ENCODE results near the gene MOB1A. TPM values are rescaled to one million over a fixed set of nuclear protein-coding genes. Genes with fewer than 3 reads are reported as not detected.

Gene MOB1A
- total RNA-seq, 4 donors from 2014 or later = 63.0 to 161 (median 95.3) TPM

- Histone ChIP-seq H3K27me3 (no peaks in the 10 kb centered on the region), H3K9me3 (no peaks in the 10 kb centered on the region), H3K36me3 (no peaks in the 10 kb centered on the region), H3K4me1 (peaks cover 0 to 14% of the 10 kb centered on the region in 2 donors), H3K27ac (no peak overlapping the region), H3K4me3 (no peak overlapping the region)
- intact Hi-C loops (cut with DNase I; ENCODE audit: low total_unique reads) = no loop called here
- DNase-seq = no peak
- no peak for TF ChIP-seq POLR2A (IDR thresholded peaks at IDR 0.05)
- TF ChIP-seq, protein P1, sequence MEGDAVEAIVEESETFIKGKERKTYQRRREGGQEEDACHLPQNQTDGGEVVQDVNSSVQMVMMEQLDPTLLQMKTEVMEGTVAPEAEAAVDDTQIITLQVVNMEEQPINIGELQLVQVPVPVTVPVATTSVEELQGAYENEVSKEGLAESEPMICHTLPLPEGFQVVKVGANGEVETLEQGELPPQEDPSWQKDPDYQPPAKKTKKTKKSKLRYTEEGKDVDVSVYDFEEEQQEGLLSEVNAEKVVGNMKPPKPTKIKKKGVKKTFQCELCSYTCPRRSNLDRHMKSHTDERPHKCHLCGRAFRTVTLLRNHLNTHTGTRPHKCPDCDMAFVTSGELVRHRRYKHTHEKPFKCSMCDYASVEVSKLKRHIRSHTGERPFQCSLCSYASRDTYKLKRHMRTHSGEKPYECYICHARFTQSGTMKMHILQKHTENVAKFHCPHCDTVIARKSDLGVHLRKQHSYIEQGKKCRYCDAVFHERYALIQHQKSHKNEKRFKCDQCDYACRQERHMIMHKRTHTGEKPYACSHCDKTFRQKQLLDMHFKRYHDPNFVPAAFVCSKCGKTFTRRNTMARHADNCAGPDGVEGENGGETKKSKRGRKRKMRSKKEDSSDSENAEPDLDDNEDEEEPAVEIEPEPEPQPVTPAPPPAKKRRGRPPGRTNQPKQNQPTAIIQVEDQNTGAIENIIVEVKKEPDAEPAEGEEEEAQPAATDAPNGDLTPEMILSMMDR (IDR thresholded peaks at IDR 0.05) = no peak
Observed at GRCh38 chr2:74149570-74150319, 28.9 kb downstream of the MOB1A start.

GRCh38 chr2:74149247-74149525 is 29.5 kb downstream of the MOB1A start:
- H3K9me3 ChIP-seq = no peaks in the 10 kb centered on the region
- H3K27me3 ChIP-seq = no peaks in the 10 kb centered on the region
- H3K36me3 ChIP-seq = no peaks in the 10 kb centered on the region
- TF ChIP-seq, protein P1 (IDR thresholded peaks at IDR 0.05) = no peak
- no peak for TF ChIP-seq POLR2A (IDR thresholded peaks at IDR 0.05)
- H3K27ac ChIP-seq = no peak overlapping the region
- H3K4me3 ChIP-seq = no peak overlapping the region
- intact Hi-C loops (cut with DNase I; ENCODE audit: low total_unique reads) = no loop called here
- peaks cover 0 to 14% of the 10 kb centered on the region in 2 donors for H3K4me1 ChIP-seq
- DNase-seq = no peak

DNA sequence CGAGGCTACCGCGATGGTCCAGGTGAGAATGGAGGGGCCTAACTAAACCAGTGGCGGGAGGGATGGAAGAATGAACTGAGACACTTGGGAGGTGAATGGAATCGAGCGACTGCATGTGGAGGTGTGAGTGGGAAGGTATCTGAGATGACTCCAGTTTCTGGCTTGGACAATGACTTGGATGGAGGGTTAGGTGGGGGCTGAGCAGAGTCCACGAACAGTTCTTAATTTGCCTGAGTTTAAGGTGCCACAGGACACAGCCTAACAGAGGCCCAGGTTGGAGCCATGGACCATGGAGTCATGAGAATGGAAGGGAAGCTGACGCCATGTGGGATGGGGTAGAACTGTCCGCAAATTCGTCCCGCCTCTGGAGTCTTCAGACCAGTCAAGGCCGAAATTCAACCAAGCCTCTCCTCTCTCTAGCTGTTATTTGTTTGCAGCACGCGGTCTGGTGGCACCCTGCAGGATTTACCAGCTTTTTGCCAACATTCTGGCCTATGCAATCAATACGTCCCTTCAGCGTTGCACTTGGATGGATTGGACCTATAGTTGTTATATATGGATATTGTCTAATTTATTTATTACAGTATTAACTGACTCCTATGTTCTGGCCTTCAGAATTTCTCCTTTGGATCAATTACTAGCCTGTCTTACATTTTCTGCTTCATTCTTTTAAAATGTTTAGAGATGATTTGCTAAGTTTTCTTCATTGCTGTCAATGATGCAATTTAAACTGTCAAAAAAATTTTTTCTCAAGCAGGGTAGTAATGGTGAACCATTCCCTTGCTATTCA is 30.0 kb downstream of the MOB1A start:
- no peak for DNase-seq
- TF ChIP-seq, protein P1 (IDR thresholded peaks at IDR 0.05) = no peak
- TF ChIP-seq POLR2A (IDR thresholded peaks at IDR 0.05) = no peak
- Histone ChIP-seq H3K27ac (peak overlapping the region; percentile 68 to 77), H3K4me3 (peak overlapping the region; percentile 52 to 82), H3K4me1 (peaks cover 0 to 14% of the 10 kb centered on the region in 2 donors), H3K27me3 (no peaks in the 10 kb centered on the region), H3K9me3 (no peaks in the 10 kb centered on the region), H3K36me3 (no peaks in the 10 kb centered on the region)
- intact Hi-C loops (cut with DNase I; ENCODE audit: low total_unique reads) = no loop called here

GRCh38 chr2:74147727-74148456 is 30.8 kb downstream of the MOB1A start, which contains the start of gene BOLA3:
Gene BOLA3, minus strand, starts transcription at chr2:74147912. Its CDS starts 38 bp downstream, at chr2:74147874.
- intact Hi-C loops (cut with DNase I; ENCODE audit: low total_unique reads) = no loop called here
- Histone ChIP-seq H3K4me3 (peak within 1 kb of the TSS; percentile 52 to 82), H3K36me3 (no peaks in the 10 kb centered on the region), H3K27ac (peak within 1 kb of the TSS; percentile 68 to 77), H3K27me3 (no peaks in the 10 kb centered on the region), H3K4me1 (peaks cover 0 to 14% of the 10 kb centered on the region in 2 donors), H3K9me3 (no peaks in the 10 kb centered on the region)
- DNase-seq = peak; percentile 76 to 84
- peak in 1 of 2 donors; percentile 34 for TF ChIP-seq POLR2A (IDR thresholded peaks at IDR 0.05)
- TF ChIP-seq, protein P1 (IDR thresholded peaks at IDR 0.05) = peak; percentile 54 to 78 (median 73)

All from uterus (tissue), 4 donors.